ENCODE measurements around the gene RXFP3.
"Not testable (repeated sequence)": the region's sequence is repeated elsewhere in the genome, so short reads cannot be mapped to it uniquely, and the experiment has no call there.

The RXFP3 gene

GRCh38 chr5:33936004-33936380, 194 bp upstream of the RXFP3 start:
- DNase-seq (ENCODE audit: low read depth), result no peak

- no peak for DNase-seq (ENCODE audit: low read depth)
Measured at GRCh38 chr5:33937017-33937706, 976 bp downstream of the RXFP3 start.

GRCh38 chr5:33937707-33938506, 1.7 kb downstream of the RXFP3 start:
- DNase-seq (ENCODE audit: low read depth), result no peak

- DNase-seq (ENCODE audit: low read depth), result no peak
Measured at GRCh38 chr5:33938507-33938796, 2.3 kb downstream of the RXFP3 start.

GRCh38 chr5:33938881-33939280, 2.7 kb downstream of the RXFP3 start:
- DNase-seq (ENCODE audit: low read depth), result no peak

GRCh38 chr5:33939556-33940262, 3.5 kb downstream of the RXFP3 start:
- no peak for DNase-seq (ENCODE audit: low read depth)

- DNase-seq (ENCODE audit: low read depth), result no peak
Measured at GRCh38 chr5:33941090-33941489, 4.9 kb downstream of the RXFP3 start.

GRCh38 chr5:33944543-33945132, 8.5 kb downstream of the RXFP3 start:
- no peak for DNase-seq (ENCODE audit: low read depth)

- DNase-seq (ENCODE audit: low read depth), result not testable (repeated sequence)
Measured at GRCh38 chr5:33952175-33952574, 16.0 kb downstream of the RXFP3 start.

- no peak for DNase-seq (ENCODE audit: low read depth)
Measured at GRCh38 chr5:33957577-33958150, 21.5 kb downstream of the RXFP3 start.

- DNase-seq (ENCODE audit: low read depth), result no peak
Measured at GRCh38 chr5:33958176-33958575, 22.0 kb downstream of the RXFP3 start.

- no peak for DNase-seq (ENCODE audit: low read depth)
Measured at GRCh38 chr5:33964132-33964700, 28.0 kb downstream of the RXFP3 start.

GRCh38 chr5:33966805-33967204, 30.6 kb downstream of the RXFP3 start:
- DNase-seq (ENCODE audit: low read depth), result no peak

GRCh38 chr5:33968211-33969005, 32.2 kb downstream of the RXFP3 start:
- DNase-seq (ENCODE audit: low read depth), result no peak

- no peak for DNase-seq (ENCODE audit: low read depth)
Measured at GRCh38 chr5:33969572-33970452, 33.6 kb downstream of the RXFP3 start.

- DNase-seq (ENCODE audit: low read depth), result no peak
Measured at GRCh38 chr5:33973271-33973670, 37.1 kb downstream of the RXFP3 start.

GRCh38 chr5:33975852-33976251, 39.7 kb downstream of the RXFP3 start:
- DNase-seq (ENCODE audit: low read depth), result no peak

GRCh38 chr5:33976307-33976706, 40.1 kb downstream of the RXFP3 start:
- no peak for DNase-seq (ENCODE audit: low read depth)

GRCh38 chr5:33978306-33978705, 42.1 kb downstream of the RXFP3 start:
- no peak for DNase-seq (ENCODE audit: low read depth)

GRCh38 chr5:33980030-33980429, 43.8 kb downstream of the RXFP3 start:
- DNase-seq (ENCODE audit: low read depth), result no peak

Data from activated gamma-delta T cell treated with anti-CD3 and anti-CD28 coated beads, Interleukin-2, amount 50 U/mL, for 16 hours (primary cell).